Measurements from ENCODE around the gene AVL9. TPM values are rescaled to one million over a fixed set of nuclear protein-coding genes. Genes with fewer than 3 reads are reported as not detected.
A peak's percentile ranks its signal among the peaks of the same experiment; 100 is the strongest.

Gene AVL9
- polyA plus RNA-seq, 1 of the 3 experiments (the other 2 are of a cell fraction): 8.9 TPM

GRCh38 chr7:32490127-32490796 is 5.0 kb upstream of the AVL9 start, which contains the start of gene LSM5 (continued):
- TF ChIP-seq POLR2AphosphoS5 (IDR thresholded peaks at IDR 0.05; ENCODE audit: low read depth, low read length): peak; percentile 93
- no peak for TF ChIP-seq TEAD4 (IDR thresholded peaks at IDR 0.05; ENCODE audit: borderline replicate concordance, insufficient read depth)
- peak; percentile 37; the same call in 1 of the 2 replicates for TF ChIP-seq FOSL2 (IDR thresholded peaks at IDR 0.05; ENCODE audit: borderline replicate concordance, low read depth)
- no peak for TF ChIP-seq NRF1 (IDR thresholded peaks at IDR 0.05; ENCODE audit: low read depth, low read length)
- peak; percentile 95 for TF ChIP-seq ELF1 (IDR thresholded peaks at IDR 0.05)
- TF ChIP-seq FOXM1 (IDR thresholded peaks at IDR 0.05; ENCODE audit: low read depth): peak; percentile 99
- TF ChIP-seq, protein P1, sequence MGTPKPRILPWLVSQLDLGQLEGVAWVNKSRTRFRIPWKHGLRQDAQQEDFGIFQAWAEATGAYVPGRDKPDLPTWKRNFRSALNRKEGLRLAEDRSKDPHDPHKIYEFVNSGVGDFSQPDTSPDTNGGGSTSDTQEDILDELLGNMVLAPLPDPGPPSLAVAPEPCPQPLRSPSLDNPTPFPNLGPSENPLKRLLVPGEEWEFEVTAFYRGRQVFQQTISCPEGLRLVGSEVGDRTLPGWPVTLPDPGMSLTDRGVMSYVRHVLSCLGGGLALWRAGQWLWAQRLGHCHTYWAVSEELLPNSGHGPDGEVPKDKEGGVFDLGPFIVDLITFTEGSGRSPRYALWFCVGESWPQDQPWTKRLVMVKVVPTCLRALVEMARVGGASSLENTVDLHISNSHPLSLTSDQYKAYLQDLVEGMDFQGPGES (IDR thresholded peaks at IDR 0.05; ENCODE audit: low read depth, low read length): no peak
- TF ChIP-seq SMC3 (IDR thresholded peaks at IDR 0.05; ENCODE audit: low read depth, low read length): no peak
- peak; percentile 34; the same call in 1 of the 2 replicates for TF ChIP-seq NFIC (IDR thresholded peaks at IDR 0.05; ENCODE audit: borderline replicate concordance)
- TF ChIP-seq EP300 (IDR thresholded peaks at IDR 0.05; ENCODE audit: borderline replicate concordance in 1 of 2, low read depth in 1 of 2, low read length in 1 of 2): peak; percentile 33 to 42; a peak in 2 of 4 replicates
- peak; percentile 88 for TF ChIP-seq CHD2 (IDR thresholded peaks at IDR 0.05; ENCODE audit: low read length, partially characterized antibody)
- 0 out of 2 replicates have a peak, but pooled peaks have one; percentile 17 for TF ChIP-seq JUND (IDR thresholded peaks at IDR 0.05)
- TF ChIP-seq EZH2phosphoT487 (IDR thresholded peaks at IDR 0.05; ENCODE audit: borderline replicate concordance, low read depth): no peak
- TF ChIP-seq YY1 (IDR thresholded peaks at IDR 0.05; ENCODE audit: low read depth): peak; percentile 97
- TF ChIP-seq, protein P2, sequence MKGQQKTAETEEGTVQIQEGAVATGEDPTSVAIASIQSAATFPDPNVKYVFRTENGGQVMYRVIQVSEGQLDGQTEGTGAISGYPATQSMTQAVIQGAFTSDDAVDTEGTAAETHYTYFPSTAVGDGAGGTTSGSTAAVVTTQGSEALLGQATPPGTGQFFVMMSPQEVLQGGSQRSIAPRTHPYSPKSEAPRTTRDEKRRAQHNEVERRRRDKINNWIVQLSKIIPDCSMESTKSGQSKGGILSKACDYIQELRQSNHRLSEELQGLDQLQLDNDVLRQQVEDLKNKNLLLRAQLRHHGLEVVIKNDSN (IDR thresholded peaks at IDR 0.05; ENCODE audit: borderline replicate concordance, low read depth): peak; percentile 53; the same call in 1 of the 2 replicates
- TF ChIP-seq RCOR1 (IDR thresholded peaks at IDR 0.05; ENCODE audit: low read length): peak; percentile 72; the same call in 1 of the 2 replicates
- TF ChIP-seq, protein P3, sequence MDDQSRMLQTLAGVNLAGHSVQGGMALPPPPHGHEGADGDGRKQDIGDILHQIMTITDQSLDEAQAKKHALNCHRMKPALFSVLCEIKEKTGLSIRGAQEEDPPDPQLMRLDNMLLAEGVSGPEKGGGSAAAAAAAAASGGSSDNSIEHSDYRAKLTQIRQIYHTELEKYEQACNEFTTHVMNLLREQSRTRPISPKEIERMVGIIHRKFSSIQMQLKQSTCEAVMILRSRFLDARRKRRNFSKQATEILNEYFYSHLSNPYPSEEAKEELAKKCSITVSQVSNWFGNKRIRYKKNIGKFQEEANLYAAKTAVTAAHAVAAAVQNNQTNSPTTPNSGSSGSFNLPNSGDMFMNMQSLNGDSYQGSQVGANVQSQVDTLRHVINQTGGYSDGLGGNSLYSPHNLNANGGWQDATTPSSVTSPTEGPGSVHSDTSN (IDR thresholded peaks at IDR 0.05): peak; percentile 73
- peak; percentile 55; the same call in 1 of the 2 replicates for TF ChIP-seq FOXJ3 (CRISPR knock-in tag; IDR thresholded peaks at IDR 0.05)
- no peak for TF ChIP-seq GATA2 (CRISPR knock-in tag; IDR thresholded peaks at IDR 0.05)
